Muscle layer of colon (tissue), 2 donors: ENCODE results near the gene S100A12.

Experiments
- H3K27ac ChIP-seq: one replicate; pipeline ENCODE4 v1.7.0; 2013; ENCODE audit warnings: low read depth, mild to moderate bottlenecking, low read length, moderate library complexity
- H3K27me3 ChIP-seq, 2 donors: one replicate each; pipeline ENCODE4 v1.7.0; 2013; ENCODE audit warnings: low read length in 2 of 2, mild to moderate bottlenecking in 2 of 2; ENCODE audit not compliant: insufficient read depth in 2 of 2, control insufficient read depth in 1 of 2
- H3K36me3 ChIP-seq: one replicate; pipeline ENCODE4 v1.7.0; 2013; ENCODE audit warnings: mild to moderate bottlenecking, low read length; ENCODE audit not compliant: insufficient read depth
- H3K4me1 ChIP-seq: one replicate; pipeline ENCODE4 v1.7.0; 2013; ENCODE audit warnings: mild to moderate bottlenecking, low read length; ENCODE audit not compliant: insufficient read depth
- H3K4me3 ChIP-seq, 2 donors: one replicate each; pipeline ENCODE4 v1.7.0; 2013; ENCODE audit warnings: low read length in 2 of 2, low read depth in 1 of 2, mild to moderate bottlenecking in 1 of 2, moderate library complexity in 1 of 2
- H3K9ac ChIP-seq: one replicate; pipeline ENCODE4 v1.7.0; 2013; ENCODE audit warnings: low read length
- H3K9me3 ChIP-seq: one replicate; pipeline ENCODE4 v1.7.0; 2013; ENCODE audit warnings: mild to moderate bottlenecking, low read length
- donor health status: abdominal sarcoma.
- donor health status: Adenocarcinoma of cecum.

The S100A12 gene

GRCh38 chr1:153404086-153404635 lies 28.7 kb upstream of the S100A12 start:
- Histone ChIP-seq H3K4me3 (no peak overlapping the region), H3K36me3 (no peaks in the 10 kb centered on the region), H3K27ac (no peak overlapping the region), H3K9ac (no peak overlapping the region), H3K9me3 (no peaks in the 10 kb centered on the region), H3K4me1 (no peaks in the 10 kb centered on the region), H3K27me3 (peaks cover 0 to 5% of the 10 kb centered on the region in 2 donors)

DNA sequence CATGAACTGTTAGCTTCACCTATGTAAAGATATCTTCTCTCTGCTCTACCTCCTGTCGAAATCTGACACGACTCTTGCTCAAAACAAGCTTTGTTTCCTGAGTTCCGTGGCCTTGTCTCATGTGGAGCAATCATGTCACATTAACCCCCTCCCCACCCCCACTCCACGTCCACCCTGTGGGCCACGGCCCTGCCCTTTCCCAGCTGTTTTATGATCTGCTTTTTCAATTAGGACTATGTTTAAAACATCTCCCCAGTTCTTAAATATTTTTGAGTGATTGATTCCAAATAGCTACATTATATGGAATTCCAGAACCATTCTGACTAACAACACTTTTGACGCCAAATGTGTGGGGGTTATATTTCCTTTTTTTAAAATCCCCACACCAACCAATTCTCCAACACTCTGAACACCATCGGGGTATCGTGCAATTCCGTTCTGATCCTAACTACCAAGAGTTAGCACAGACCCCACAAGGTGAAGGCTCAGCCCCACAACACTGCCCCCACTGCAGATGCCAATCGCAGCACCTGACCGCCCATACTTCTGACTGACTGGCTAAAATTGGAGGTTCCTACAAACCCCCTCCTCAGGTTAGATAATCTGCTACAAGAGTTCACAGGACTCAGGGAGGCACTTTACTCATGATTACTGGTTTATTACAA lies 28.1 kb upstream of the S100A12 start:
- Histone ChIP-seq H3K27ac (no peak overlapping the region), H3K4me1 (no peaks in the 10 kb centered on the region), H3K36me3 (no peaks in the 10 kb centered on the region), H3K4me3 (no peak overlapping the region), H3K27me3 (peaks cover 0 to 5% of the 10 kb centered on the region in 2 donors), H3K9ac (no peak overlapping the region), H3K9me3 (no peaks in the 10 kb centered on the region)

- H3K9ac ChIP-seq = no peak overlapping the region
- H3K9me3 ChIP-seq = no peaks in the 10 kb centered on the region
- H3K4me1 ChIP-seq = no peaks in the 10 kb centered on the region
- H3K36me3 ChIP-seq = no peaks in the 10 kb centered on the region
- no peak overlapping the region for H3K4me3 ChIP-seq
- no peak overlapping the region for H3K27ac ChIP-seq
- peaks cover 0 to 5% of the 10 kb centered on the region in 2 donors for H3K27me3 ChIP-seq
Measured at GRCh38 chr1:153402226-153402625, 26.8 kb upstream of the S100A12 start.

GRCh38 chr1:153401461-153401860 lies 26.0 kb upstream of the S100A12 start:
- H3K36me3 ChIP-seq = no peaks in the 10 kb centered on the region
- H3K4me1 ChIP-seq = no peaks in the 10 kb centered on the region
- H3K9me3 ChIP-seq = no peaks in the 10 kb centered on the region
- peaks cover 0 to 2% of the 10 kb centered on the region in 2 donors for H3K27me3 ChIP-seq
- no peak overlapping the region for H3K27ac ChIP-seq
- no peak overlapping the region for H3K4me3 ChIP-seq
- H3K9ac ChIP-seq = no peak overlapping the region

- Histone ChIP-seq H3K4me1 (no peaks in the 10 kb centered on the region), H3K36me3 (no peaks in the 10 kb centered on the region), H3K27me3 (no peaks in the 10 kb centered on the region), H3K9ac (no peak overlapping the region), H3K4me3 (no peak overlapping the region), H3K9me3 (no peaks in the 10 kb centered on the region), H3K27ac (no peak overlapping the region)
Measured at GRCh38 chr1:153400244-153400643, 24.8 kb upstream of the S100A12 start.

DNA sequence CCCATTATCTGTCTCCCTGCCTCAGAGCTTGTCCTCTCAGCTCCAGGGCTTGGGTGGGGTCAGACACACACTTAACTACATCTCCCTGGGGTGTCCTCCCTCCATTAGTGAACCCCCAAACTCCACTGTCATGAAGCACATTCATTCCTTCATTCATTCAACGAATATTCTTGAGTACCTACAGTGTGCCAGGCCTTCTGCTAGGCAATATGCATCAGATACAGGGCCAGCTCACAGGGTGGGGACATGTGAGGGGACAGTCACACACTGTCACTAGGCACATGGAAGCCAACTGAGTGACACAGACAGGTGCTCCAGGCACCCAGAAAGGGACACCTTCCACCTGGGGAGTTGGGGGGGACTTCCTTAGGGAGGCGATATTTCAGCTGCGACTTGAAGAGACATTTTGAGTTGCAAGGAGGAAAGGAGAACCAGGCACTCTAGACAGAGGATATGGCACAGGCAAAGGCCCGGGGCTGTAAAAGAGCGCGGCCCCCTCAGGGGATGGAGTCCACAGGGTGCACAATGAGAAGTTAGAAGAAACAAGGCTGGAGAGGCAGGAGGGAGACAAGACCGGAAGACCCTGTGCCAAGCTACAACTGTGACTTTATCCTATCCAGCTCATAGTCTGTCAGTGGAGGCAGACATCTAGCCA lies 24.1 kb upstream of the S100A12 start:
- Histone ChIP-seq H3K9ac (no peak overlapping the region), H3K27me3 (no peaks in the 10 kb centered on the region), H3K27ac (no peak overlapping the region), H3K4me3 (no peak overlapping the region), H3K9me3 (no peaks in the 10 kb centered on the region), H3K36me3 (no peaks in the 10 kb centered on the region), H3K4me1 (no peaks in the 10 kb centered on the region)

- H3K9ac ChIP-seq = no peak overlapping the region
- H3K36me3 ChIP-seq = no peaks in the 10 kb centered on the region
- no peak overlapping the region for H3K27ac ChIP-seq
- no peaks in the 10 kb centered on the region for H3K9me3 ChIP-seq
- no peaks in the 10 kb centered on the region for H3K4me1 ChIP-seq
- H3K4me3 ChIP-seq = no peak overlapping the region
- no peaks in the 10 kb centered on the region for H3K27me3 ChIP-seq
Measured at GRCh38 chr1:153397924-153398651, 22.7 kb upstream of the S100A12 start.

- no peaks in the 10 kb centered on the region for H3K36me3 ChIP-seq
- H3K4me3 ChIP-seq = no peak overlapping the region
- no peaks in the 10 kb centered on the region for H3K27me3 ChIP-seq
- H3K27ac ChIP-seq = no peak overlapping the region
- H3K9ac ChIP-seq = no peak overlapping the region
- no peaks in the 10 kb centered on the region for H3K9me3 ChIP-seq
- no peaks in the 10 kb centered on the region for H3K4me1 ChIP-seq
Measured at GRCh38 chr1:153397051-153397923, 21.9 kb upstream of the S100A12 start.

DNA sequence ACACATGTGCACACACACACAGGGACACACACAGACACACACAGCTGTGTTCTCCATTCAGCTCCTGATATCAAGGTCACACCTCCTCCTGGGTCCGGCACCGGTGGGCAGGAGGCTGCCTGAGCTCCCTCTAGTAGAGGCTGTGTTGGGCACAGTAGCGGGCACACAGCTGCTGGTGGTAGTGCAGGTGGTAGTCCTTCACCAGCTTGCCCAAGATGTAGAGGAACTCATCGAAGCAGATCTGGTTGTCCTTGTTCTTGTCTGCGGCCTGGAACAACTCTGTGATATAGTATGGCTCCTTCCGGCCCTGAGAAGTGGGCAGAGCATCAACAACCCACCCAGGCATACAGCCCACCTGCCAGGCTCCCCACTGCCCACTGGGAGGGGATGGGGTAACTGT lies 21.0 kb upstream of the S100A12 start:
- Histone ChIP-seq H3K4me3 (no peak overlapping the region), H3K9me3 (no peaks in the 10 kb centered on the region), H3K27ac (no peak overlapping the region), H3K36me3 (no peaks in the 10 kb centered on the region), H3K4me1 (no peaks in the 10 kb centered on the region), H3K27me3 (no peaks in the 10 kb centered on the region), H3K9ac (no peak overlapping the region)

DNA sequence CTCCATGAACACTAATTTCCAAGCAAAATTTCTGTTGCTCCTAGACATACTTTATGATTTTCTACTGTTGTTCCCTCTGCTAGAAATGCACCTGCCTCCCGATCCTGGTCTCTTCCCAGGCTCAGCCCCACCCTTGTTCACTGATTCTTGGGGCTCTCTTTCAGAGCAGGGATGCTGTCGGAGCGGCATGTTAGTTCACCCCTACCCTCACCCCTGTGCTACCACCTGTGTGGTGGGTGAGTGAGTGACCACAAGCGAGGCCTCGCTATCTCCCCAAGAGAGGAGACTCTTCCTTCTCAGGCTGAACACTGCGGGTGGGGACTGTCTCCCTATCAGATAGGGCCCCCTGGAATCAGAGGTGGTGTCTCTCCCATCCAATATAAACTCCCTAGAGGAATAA lies 20.4 kb upstream of the S100A12 start:
- H3K27ac ChIP-seq = no peak overlapping the region
- no peaks in the 10 kb centered on the region for H3K36me3 ChIP-seq
- no peaks in the 10 kb centered on the region for H3K4me1 ChIP-seq
- H3K9ac ChIP-seq = no peak overlapping the region
- no peak overlapping the region for H3K4me3 ChIP-seq
- no peaks in the 10 kb centered on the region for H3K9me3 ChIP-seq
- H3K27me3 ChIP-seq = no peaks in the 10 kb centered on the region
